ENCODE measurements around the gene USP30. TPM values are rescaled to one million over a fixed set of nuclear protein-coding genes. Genes with fewer than 3 reads are reported as not detected.

The USP30 gene
- 10 to 100 TPM; 18.8 to 25.7 (median 20.9) TPM for total RNA-seq

- WGBS, 2 donors = 0 to 1% methylated on average over 17 to 23 of the region's 61 CpGs
- intact Hi-C loops (cut with DNase I) = no loop called here
Observed at GRCh38 chr12:109052414-109053323, at the start of gene USP30. Gene USP30, plus strand, starts transcription at chr12:109052576. Its CDS starts 103 bp downstream, at chr12:109052679.

GRCh38 chr12:109004017-109004416 is 48.4 kb upstream of the USP30 start:
- H3K4me3 ChIP-seq (replicated peaks in 1 of 3) = no peak overlapping the region
- H3K27me3 ChIP-seq = no peaks in the 10 kb centered on the region
- no peaks in the 10 kb centered on the region for H3K4me1 ChIP-seq
- no peak overlapping the region for H3K27ac ChIP-seq
- no peaks in the 10 kb centered on the region for H3K36me3 ChIP-seq
- intact Hi-C loops (cut with DNase I) = no loop called here
- 67 to 74% methylated on average over 3 of the region's 3 CpGs for WGBS, 2 donors
- H3K9me3 ChIP-seq = no peaks in the 10 kb centered on the region
- DNase-seq = no peak
- TF ChIP-seq CTCF (IDR thresholded peaks at IDR 0.05) = no peak
- no peak for TF ChIP-seq POLR2A (IDR thresholded peaks at IDR 0.05)

More at GRCh38 chr12:109052414-109053323, at the start of gene USP30:
- Histone ChIP-seq H3K27me3 (no peaks in the 10 kb centered on the region), H3K9me3 (no peaks in the 10 kb centered on the region), H3K27ac (peak within 1 kb of the TSS; percentile 67 to 82 (median 72)), H3K4me3 (replicated peaks in 1 of 3) (peak within 1 kb of the TSS; percentile 81 to 97 (median 91)), H3K36me3 (peaks cover under 1 to 2% of the 10 kb centered on the region in 2 donors), H3K4me1 (peaks cover 7 to 12% of the 10 kb centered on the region in 2 donors)
- peak; percentile 80 to 81 for DNase-seq
- peak in 1 of 6 experiments; percentile 23 for TF ChIP-seq CTCF (IDR thresholded peaks at IDR 0.05)
- peak in 1 of 2 donors; percentile 41 for TF ChIP-seq POLR2A (IDR thresholded peaks at IDR 0.05)

GRCh38 chr12:109009766-109010165 is 42.6 kb upstream of the USP30 start:
- Histone ChIP-seq H3K36me3 (no peaks in the 10 kb centered on the region), H3K4me1 (no peaks in the 10 kb centered on the region), H3K27me3 (no peaks in the 10 kb centered on the region), H3K27ac (no peak overlapping the region), H3K4me3 (replicated peaks in 1 of 3) (no peak overlapping the region), H3K9me3 (no peaks in the 10 kb centered on the region)
- TF ChIP-seq POLR2A (IDR thresholded peaks at IDR 0.05) (no peak), CTCF (IDR thresholded peaks at IDR 0.05) (no peak)
- 79 to 100% methylated on average over 1 of the region's 1 CpG for WGBS, 2 donors
- intact Hi-C loops (cut with DNase I) = no loop called here
- DNase-seq = no peak

GRCh38 chr12:109010259-109010658 is 42.1 kb upstream of the USP30 start:
- Histone ChIP-seq H3K36me3 (no peaks in the 10 kb centered on the region), H3K27ac (no peak overlapping the region), H3K4me3 (replicated peaks in 1 of 3) (no peak overlapping the region), H3K9me3 (no peaks in the 10 kb centered on the region), H3K4me1 (no peaks in the 10 kb centered on the region), H3K27me3 (no peaks in the 10 kb centered on the region)
- DNase-seq = no peak
- 70 to 74% methylated on average over 2 of the region's 2 CpGs for WGBS, 2 donors
- no peak for TF ChIP-seq POLR2A (IDR thresholded peaks at IDR 0.05)
- no peak for TF ChIP-seq CTCF (IDR thresholded peaks at IDR 0.05)
- intact Hi-C loops (cut with DNase I) = no loop called here
